HG03064 (cell line): Measurements from ENCODE around the gene PDZD2.

Experiments
- ATAC-seq: cut with Tn5 transposase; IDR thresholded peaks from one replicate; pipeline ENCODE4 v1.9.1; 2021; ENCODE audit warnings: low read depth; ENCODE audit not compliant: unreplicated experiment

The PDZD2 gene

GRCh38 chr5:31908396-31908795 lies 269.5 kb downstream of the PDZD2 start:
- no peak for ATAC-seq

- ATAC-seq = no peak
These were observed 270.1 kb downstream of the PDZD2 start for GRCh38 chr5:31909073-31909472.

- ATAC-seq = no peak
These were observed 272.6 kb downstream of the PDZD2 start for GRCh38 chr5:31911291-31912265.

GRCh38 chr5:31913808-31914207 lies 274.9 kb downstream of the PDZD2 start:
- ATAC-seq = no peak

- no peak for ATAC-seq
These were observed 277.4 kb downstream of the PDZD2 start for GRCh38 chr5:31916327-31916726.

- no peak for ATAC-seq
These were observed 279.8 kb downstream of the PDZD2 start for GRCh38 chr5:31918739-31919138.

- no peak for ATAC-seq
These were observed 282.9 kb downstream of the PDZD2 start for GRCh38 chr5:31921852-31922305.

GRCh38 chr5:31924005-31924404 lies 285.1 kb downstream of the PDZD2 start:
- no peak for ATAC-seq

GRCh38 chr5:31931874-31932273 lies 292.9 kb downstream of the PDZD2 start:
- ATAC-seq = no peak

- ATAC-seq = no peak
These were observed 295.2 kb downstream of the PDZD2 start for GRCh38 chr5:31934156-31934555.

- ATAC-seq = no peak
These were observed 296.8 kb downstream of the PDZD2 start for GRCh38 chr5:31935496-31936369.

- ATAC-seq = no peak
These were observed 297.8 kb downstream of the PDZD2 start for GRCh38 chr5:31936683-31937082.

GRCh38 chr5:31937226-31937625 lies 298.3 kb downstream of the PDZD2 start:
- no peak for ATAC-seq

GRCh38 chr5:31937703-31938102 lies 298.8 kb downstream of the PDZD2 start:
- ATAC-seq = no peak

GRCh38 chr5:31939151-31939550 lies 300.2 kb downstream of the PDZD2 start:
- no peak for ATAC-seq

- ATAC-seq = no peak
These were observed 302.3 kb downstream of the PDZD2 start for GRCh38 chr5:31941151-31941755.

GRCh38 chr5:31942546-31942945 lies 303.6 kb downstream of the PDZD2 start:
- ATAC-seq = no peak

GRCh38 chr5:31944684-31945445 lies 305.9 kb downstream of the PDZD2 start:
- no peak for ATAC-seq

- ATAC-seq = no peak
These were observed 309.1 kb downstream of the PDZD2 start for GRCh38 chr5:31948006-31948405.

- ATAC-seq = no peak
These were observed 313.1 kb downstream of the PDZD2 start for GRCh38 chr5:31952067-31952466.
